HCT116 (cell line): ENCODE data around the gene PUSL1. TPM values are rescaled to one million over a fixed set of nuclear protein-coding genes. Genes with fewer than 3 reads are reported as not detected.

Source experiments
- ATAC-seq: fragments of 200-7000 bp; cut with Tn5 transposase; 2 replicates; pipeline ENCODE4 v1.9.1; 2020; ENCODE audit warnings: mild to moderate bottlenecking, moderate library complexity
- BruUV-seq: library from RNA; stranded (reverse); fragments of 400-500 nt; replicated peaks from 2 replicates; lab custom pipeline; 2021; lab: Mats Ljungman, UMichigan
- CTCF ChIA-PET: fragments of 300-600 bp; sonication (Branson Sonifier 250); formaldehyde crosslinking; loops from one replicate; lab custom pipeline; 2021; ENCODE audit warnings: antibody characterized with exemption; lab: Charles Lee
- POLR2A ChIA-PET: fragments of 300-600, 350-600 bp; sonication (Branson Sonifier 250); formaldehyde crosslinking; loops from one replicate; lab custom pipeline; 2021; ENCODE audit warnings: antibody characterized with exemption; lab: Charles Lee
- RAD21 ChIA-PET, 2 experiments: fragments of 300-600 bp; sonication (Branson Sonifier 250); formaldehyde crosslinking; loops; one replicate each; lab custom pipeline; 2023; ENCODE audit warnings: low total read pairs in 2 of 2; ENCODE audit not compliant: uncharacterized antibody in 2 of 2, unreplicated experiment in 2 of 2, low non-redundant PET in 1 of 2; lab: Charles Lee
- DNase-seq: peaks from one replicate; pipeline ENCODE4 v3.0.0-alpha.2; 2010; ENCODE audit warnings: low read depth, low spot score
- H2AFZ ChIP-seq: fragments of 200-600 bp; shearing (Covaris generic), sonication (generic); 2 replicates; pipeline ENCODE4 v1.6.1; 2017; ENCODE audit warnings: low read depth, mixed run types, mixed read lengths, antibody characterized with exemption, low read length; ENCODE audit not compliant: poor library complexity, severe bottlenecking
- H3K27ac ChIP-seq: 2 replicates; pipeline ENCODE4 v1.5.1; 2012; ENCODE audit warnings: low read depth, low read length
- H3K27me3 ChIP-seq: fragments of 200-600 bp; sonication (generic); 2 replicates; pipeline ENCODE4 v1.6.1; 2016; ENCODE audit warnings: mixed run types, low read length, mixed read lengths; ENCODE audit not compliant: insufficient read depth
- H3K36me3 ChIP-seq, 2 experiments: fragments of 200-500 bp in 1 of 2; fragments of 200-600 bp in 1 of 2; sonication (Bioruptor generic) in 1 of 2; sonication (generic) in 1 of 2; 2 replicates each; pipeline versions ENCODE4 v1.5.1 to v1.6.1; 2014 to 2016; ENCODE audit warnings: low read length in 2 of 2, inconsistent platforms in 1 of 2, mixed read lengths in 1 of 2, mixed run types in 1 of 2; ENCODE audit not compliant: insufficient read depth in 2 of 2, control insufficient read depth in 1 of 2
- H3K4me1 ChIP-seq, 2 experiments: fragments of 200-600 bp in 1 of 2; sonication (generic) in 1 of 2; 2 replicates each; pipeline versions ENCODE4 v1.5.1 to v1.6.1; 2012 to 2017; ENCODE audit warnings: low read length in 2 of 2, inconsistent platforms in 1 of 2, mild to moderate bottlenecking in 1 of 2, mixed read lengths in 1 of 2, mixed run types in 1 of 2, moderate library complexity in 1 of 2; ENCODE audit not compliant: insufficient read depth in 2 of 2, control insufficient read depth in 1 of 2
- H3K4me2 ChIP-seq: fragments of 200-600 bp; sonication (generic); 2 replicates; pipeline ENCODE4 v1.6.1; 2017; ENCODE audit warnings: mixed run types, low read length, mixed read lengths
- H3K4me3 ChIP-seq, 2 experiments: fragments of 200-600 bp in 1 of 2; sonication (generic) in 1 of 2; replicated peaks in 1 of 2; 2 replicates each; pipeline ENCODE4 v1.5.1; 2011 to 2016; ENCODE audit warnings: low read length in 2 of 2, control low read depth in 1 of 2, low read depth in 1 of 2, mild to moderate bottlenecking in 1 of 2, mixed read lengths in 1 of 2, mixed run types in 1 of 2
- H3K79me2 ChIP-seq: fragments of 200-600 bp; sonication (generic); 2 replicates; pipeline ENCODE4 v1.6.1; 2017; ENCODE audit warnings: mild to moderate bottlenecking, mixed run types, low read length, moderate library complexity, mixed read lengths; ENCODE audit not compliant: insufficient read depth
- H3K9ac ChIP-seq: fragments of 200-600 bp; sonication (generic); 2 replicates; pipeline ENCODE4 v1.6.1; 2016; ENCODE audit warnings: low read length, mixed read lengths
- H3K9me2 ChIP-seq: fragments of 200-600 bp; sonication (generic), shearing (Covaris generic); 2 replicates; pipeline ENCODE4 v1.6.1; 2017; ENCODE audit warnings: mixed run types, mild to moderate bottlenecking, moderate library complexity; ENCODE audit not compliant: insufficient read depth
- H3K9me3 ChIP-seq, 2 experiments: fragments of 200-500 bp in 1 of 2; fragments of 200-600 bp in 1 of 2; sonication (Bioruptor generic) in 1 of 2; sonication (generic) in 1 of 2; 2 replicates each; pipeline ENCODE4 v1.6.1; 2014 to 2017; ENCODE audit warnings: low read length in 2 of 2, mixed read lengths in 2 of 2, inconsistent platforms in 1 of 2, low read depth in 1 of 2, mild to moderate bottlenecking in 1 of 2, mixed run types in 1 of 2, moderate library complexity in 1 of 2; ENCODE audit not compliant: control insufficient read depth in 1 of 2, insufficient read depth in 1 of 2
- H4K20me1 ChIP-seq: fragments of 200-600 bp; sonication (generic), shearing (Covaris generic); 2 replicates; pipeline ENCODE4 v1.6.1; 2017; ENCODE audit warnings: mixed run types, mild to moderate bottlenecking, moderate library complexity; ENCODE audit not compliant: insufficient read depth
- ATF3 ChIP-seq: IDR thresholded peaks from 2 replicates; pipeline ENCODE4 v1.6.1; 2012
- CBX3 ChIP-seq: IDR thresholded peaks from 2 replicates; pipeline ENCODE4 v1.6.1; 2012; ENCODE audit warnings: low read depth
- EGR1 ChIP-seq: IDR thresholded peaks from 2 replicates; pipeline ENCODE4 v1.6.1; 2012; ENCODE audit warnings: low read depth
- ELF1 ChIP-seq: IDR thresholded peaks from 2 replicates; pipeline ENCODE4 v1.6.1; 2012; ENCODE audit warnings: low read depth, borderline replicate concordance
- EZH2 ChIP-seq: fragments of 200-600 bp; sonication (generic); IDR thresholded peaks from 2 replicates; pipeline ENCODE4 v1.6.1; 2017; ENCODE audit warnings: antibody characterized with exemption, mixed run types
- EZH2phosphoT487 ChIP-seq: fragments of 200-600 bp; IDR thresholded peaks from 2 replicates; pipeline ENCODE4 v1.6.1; 2018; ENCODE audit warnings: antibody characterized with exemption, borderline replicate concordance
- FOSL1 ChIP-seq: IDR thresholded peaks from 2 replicates; pipeline ENCODE4 v1.6.1; 2012; ENCODE audit warnings: low read depth
- MAX ChIP-seq: IDR thresholded peaks from 2 replicates; pipeline ENCODE4 v1.6.1; 2012
- POLR2A ChIP-seq: IDR thresholded peaks from 2 replicates; pipeline ENCODE4 v1.7.0; 2011; ENCODE audit warnings: borderline replicate concordance; ENCODE audit not compliant: insufficient read depth, insufficient read length; ENCODE audit errors: extremely low read depth
- POLR2AphosphoS5 ChIP-seq: IDR thresholded peaks from 2 replicates; pipeline ENCODE4 v1.6.1; 2011; ENCODE audit warnings: mild to moderate bottlenecking, low read depth, low read length, moderate library complexity
- RAD21 ChIP-seq: IDR thresholded peaks from 2 replicates; pipeline ENCODE4 v1.6.1; 2012; ENCODE audit warnings: low read depth, mild to moderate bottlenecking
- REST ChIP-seq: IDR thresholded peaks from 2 replicates; pipeline ENCODE4 v1.6.1; 2012; ENCODE audit warnings: low read depth
- SIN3A ChIP-seq: IDR thresholded peaks from 2 replicates; pipeline ENCODE4 v1.6.1; 2012; ENCODE audit warnings: low read depth
- SRF ChIP-seq: IDR thresholded peaks from 2 replicates; pipeline ENCODE4 v1.6.1; 2012; ENCODE audit warnings: low read depth
- TCF7L2 ChIP-seq: IDR thresholded peaks from 2 replicates; pipeline ENCODE4 v1.7.0; 2011; ENCODE audit warnings: borderline replicate concordance, inconsistent platforms; ENCODE audit not compliant: insufficient read depth, insufficient read length; ENCODE audit errors: extremely low read depth
- YY1 ChIP-seq: IDR thresholded peaks from 2 replicates; pipeline ENCODE4 v1.6.1; 2011; ENCODE audit warnings: low read length, low read depth, moderate library complexity, mild to moderate bottlenecking; ENCODE audit not compliant: insufficient replicate concordance; ENCODE audit errors: extremely low read depth
- ZFX ChIP-seq: fragments of 450-650 bp; IDR thresholded peaks from 2 replicates; pipeline ENCODE4 v1.6.1; 2017
- ZNF274 ChIP-seq: fragments of 200-500 bp; sonication (Bioruptor generic); IDR thresholded peaks from 2 replicates; pipeline ENCODE4 v1.6.1; 2014; ENCODE audit warnings: mild to moderate bottlenecking, low read depth, low read length, inconsistent platforms
- intact Hi-C: fragments of 100-400 bp; cut with micrococcal nuclease; formaldehyde crosslinking; loops from 2 replicates; pipeline ENCODE4 v1.10.0; 2022
- total RNA-seq: library from RNA; stranded (reverse); gene quantifications from one replicate; pipeline ENCODE4 v1.2.1, GENCODE V29; 2021; ENCODE audit not compliant: unreplicated experiment
- TF ChIP-seq, protein P1 (sequence below), 3 experiments: fragments of 200-600 bp in 1 of 3; sonication (generic) in 1 of 3; IDR thresholded peaks in 2 of 3; conservative IDR thresholded peaks in 1 of 3; 2 replicates each; pipeline ENCODE4 v1.5.1; 2012 to 2017; ENCODE audit warnings: low read depth in 2 of 3, low read length in 2 of 3, antibody characterized with exemption in 1 of 3, borderline replicate concordance in 1 of 3, control low read depth in 1 of 3, mild to moderate bottlenecking in 1 of 3, mixed read lengths in 1 of 3, mixed run types in 1 of 3, moderate library complexity in 1 of 3; ENCODE audit not compliant: insufficient read depth in 1 of 3

The PUSL1 gene
- total RNA-seq, 1 experiment from 2014 or later = 47.2 TPM

- H3K36me3 ChIP-seq = peaks cover 7 to 40% of the 10 kb centered on the region in 2 experiments; a peak in 3 of 4 replicates
- CTCF ChIA-PET = no interaction called here
- BruUV-seq = no TSS peak
- H3K4me2 ChIP-seq = 0 out of 2 replicates have a peak overlapping the region, but pooled peaks have one; percentile 12
- no peak overlapping the region for H3K9ac ChIP-seq
- peaks cover 4% of the 10 kb centered on the region; the same call in 1 of the 2 replicates for H4K20me1 ChIP-seq
- POLR2A ChIA-PET = interaction anchor here (0.6 to 1.4 kb wide), 3 partner anchors 10 to 56 kb away, joined by 3 to 4 read pairs (median 4); no protein-coding TSS in a partner anchor
- no peak overlapping the region; the same call in 1 of the 2 replicates for H3K27ac ChIP-seq
- RAD21 ChIA-PET = no interaction called here
- ATAC-seq (no peak), DNase-seq (no peak)
- H3K27me3 ChIP-seq = no peaks in the 10 kb centered on the region
- no peak overlapping the region for H2AFZ ChIP-seq
- H3K9me2 ChIP-seq = no peaks in the 10 kb centered on the region
- TF ChIP-seq MAX (no peak), CBX3 (no peak), FOSL1 (no peak), EGR1 (no peak), ATF3 (no peak), POLR2AphosphoS5 (no peak), ZNF274 (no peak), TCF7L2 (no peak), ELF1 (no peak), YY1 (no peak), SIN3A (no peak), ZFX (no peak), EZH2phosphoT487 (no peak), SRF (no peak), EZH2 (no peak), REST (no peak), RAD21 (no peak), POLR2A (no peak)
- TF ChIP-seq, protein P1, sequence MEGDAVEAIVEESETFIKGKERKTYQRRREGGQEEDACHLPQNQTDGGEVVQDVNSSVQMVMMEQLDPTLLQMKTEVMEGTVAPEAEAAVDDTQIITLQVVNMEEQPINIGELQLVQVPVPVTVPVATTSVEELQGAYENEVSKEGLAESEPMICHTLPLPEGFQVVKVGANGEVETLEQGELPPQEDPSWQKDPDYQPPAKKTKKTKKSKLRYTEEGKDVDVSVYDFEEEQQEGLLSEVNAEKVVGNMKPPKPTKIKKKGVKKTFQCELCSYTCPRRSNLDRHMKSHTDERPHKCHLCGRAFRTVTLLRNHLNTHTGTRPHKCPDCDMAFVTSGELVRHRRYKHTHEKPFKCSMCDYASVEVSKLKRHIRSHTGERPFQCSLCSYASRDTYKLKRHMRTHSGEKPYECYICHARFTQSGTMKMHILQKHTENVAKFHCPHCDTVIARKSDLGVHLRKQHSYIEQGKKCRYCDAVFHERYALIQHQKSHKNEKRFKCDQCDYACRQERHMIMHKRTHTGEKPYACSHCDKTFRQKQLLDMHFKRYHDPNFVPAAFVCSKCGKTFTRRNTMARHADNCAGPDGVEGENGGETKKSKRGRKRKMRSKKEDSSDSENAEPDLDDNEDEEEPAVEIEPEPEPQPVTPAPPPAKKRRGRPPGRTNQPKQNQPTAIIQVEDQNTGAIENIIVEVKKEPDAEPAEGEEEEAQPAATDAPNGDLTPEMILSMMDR (IDR thresholded peaks at IDR 0.05 in 2 of 3, conservative IDR thresholded peaks at IDR 0.05 in 1 of 3; ENCODE audit: borderline replicate concordance in 1 of 3, insufficient read depth in 1 of 3, low read depth in 2 of 3, low read length in 2 of 3) = no peak
- intact Hi-C loops = no loop called here
- peaks cover 36% of the 10 kb centered on the region for H3K79me2 ChIP-seq
- no peak overlapping the region for H3K4me3 ChIP-seq
- H3K4me1 ChIP-seq = peaks cover 1 to 33% of the 10 kb centered on the region in 2 experiments
- H3K9me3 ChIP-seq = no peaks in the 10 kb centered on the region
These were observed 29.9 kb downstream of the PUSL1 start for GRCh38 chr1:1338278-1338677.
